SK-N-SH treated with all-trans-retinoic acid at 6 μM for 48 hours (cell line): ENCODE measurements around the gene NME7.
"Not testable (repeated sequence)": the region's sequence is repeated elsewhere in the genome, so short reads cannot be mapped to it uniquely, and the experiment has no call there.

ENCODE experiments used
- ATAC-seq: fragments of 200-7000 bp; cut with Tn5 transposase; 3 replicates; pipeline ENCODE4 v1.9.1; 2020; ENCODE audit warnings: mild to moderate bottlenecking, moderate library complexity
- ARNTL ChIP-seq: fragments of 450-650 bp; formaldehyde crosslinking; IDR thresholded peaks from 2 replicates; pipeline ENCODE4 v1.5.0; 2020; ENCODE audit warnings: low read depth, mild to moderate bottlenecking, moderate library complexity, borderline replicate concordance
- BACH2 ChIP-seq: fragments of 250-450 bp; sonication (Bioruptor Pico); IDR thresholded peaks from 2 replicates; pipeline ENCODE4 v1.9.0; 2021; ENCODE audit warnings: mild to moderate bottlenecking, borderline replicate concordance
- CSDC2 ChIP-seq: fragments of 250-450 bp; sonication (Bioruptor Pico); IDR thresholded peaks from 2 replicates; pipeline ENCODE4 v1.5.0; 2020; ENCODE audit warnings: mild to moderate bottlenecking, moderate library complexity
- ESRRG ChIP-seq: fragments of 250-450 bp; sonication (Bioruptor Pico); IDR thresholded peaks from 2 replicates; pipeline ENCODE4 v1.6.1; 2021; ENCODE audit warnings: mild to moderate bottlenecking
- GLIS3 ChIP-seq: fragments of 250-450 bp; sonication (Bioruptor Pico); IDR thresholded peaks from 2 replicates; pipeline ENCODE4 v1.5.0; 2020; ENCODE audit warnings: mild to moderate bottlenecking, moderate library complexity
- OSR1 ChIP-seq: fragments of 250-450 bp; sonication (Bioruptor Pico); IDR thresholded peaks from 2 replicates; pipeline ENCODE4 v1.8.0; 2022; ENCODE audit warnings: moderate library complexity, mild to moderate bottlenecking, inconsistent platforms
- PPARA ChIP-seq: fragments of 250-450 bp; sonication (Bioruptor Pico); IDR thresholded peaks from 2 replicates; pipeline ENCODE4 v1.5.0; 2020; ENCODE audit warnings: mild to moderate bottlenecking, borderline replicate concordance
- RARB ChIP-seq: fragments of 250-450 bp; sonication (Bioruptor Pico); IDR thresholded peaks from 2 replicates; pipeline ENCODE4 v1.8.0; 2021; ENCODE audit warnings: mild to moderate bottlenecking, moderate library complexity
- SNAI2 ChIP-seq: fragments of 250-450 bp; sonication (Bioruptor Pico); IDR thresholded peaks from 2 replicates; pipeline ENCODE4 v1.5.0; 2020; ENCODE audit warnings: mild to moderate bottlenecking, moderate library complexity
- TCF4 ChIP-seq: fragments of 250-450 bp; sonication (Bioruptor Pico); IDR thresholded peaks from 2 replicates; pipeline ENCODE4 v1.8.0; 2021; ENCODE audit warnings: mild to moderate bottlenecking, moderate library complexity, borderline replicate concordance
- TOX ChIP-seq: fragments of 250-450 bp; sonication (Bioruptor Pico); IDR thresholded peaks from 2 replicates; pipeline ENCODE4 v1.8.0; 2021; ENCODE audit warnings: mild to moderate bottlenecking, moderate library complexity, borderline replicate concordance
- ZC3H10 ChIP-seq: fragments of 250-450 bp; sonication (Bioruptor Pico); IDR thresholded peaks from 2 replicates; pipeline ENCODE4 v1.5.1; 2021; ENCODE audit warnings: mild to moderate bottlenecking, moderate library complexity
- ZFP30 ChIP-seq: fragments of 450-650 bp; formaldehyde crosslinking; IDR thresholded peaks from 2 replicates; pipeline ENCODE4 v1.5.0; 2022; ENCODE audit warnings: mild to moderate bottlenecking, moderate library complexity
- ZNF70 ChIP-seq: fragments of 450-650 bp; formaldehyde crosslinking; IDR thresholded peaks from 2 replicates; pipeline ENCODE4 v1.5.0; 2020; ENCODE audit warnings: mild to moderate bottlenecking, moderate library complexity
- TF ChIP-seq, protein P1 (sequence below): fragments of 250-450 bp; sonication (Bioruptor Pico); IDR thresholded peaks from 2 replicates; pipeline ENCODE4 v1.8.0; 2021; ENCODE audit warnings: low read depth, mild to moderate bottlenecking, moderate library complexity, borderline replicate concordance
- TF ChIP-seq, protein P2 (sequence below): fragments of 250-450 bp; sonication (Bioruptor Pico); IDR thresholded peaks from 2 replicates; pipeline ENCODE4 v1.5.1; 2020; ENCODE audit warnings: low read depth, mild to moderate bottlenecking, moderate library complexity
- TF ChIP-seq, protein P3 (sequence below): fragments of 250-450 bp; sonication (Bioruptor Pico); IDR thresholded peaks from 2 replicates; pipeline ENCODE4 v1.8.0; 2020; ENCODE audit warnings: mild to moderate bottlenecking, moderate library complexity, borderline replicate concordance

Gene NME7

DNA sequence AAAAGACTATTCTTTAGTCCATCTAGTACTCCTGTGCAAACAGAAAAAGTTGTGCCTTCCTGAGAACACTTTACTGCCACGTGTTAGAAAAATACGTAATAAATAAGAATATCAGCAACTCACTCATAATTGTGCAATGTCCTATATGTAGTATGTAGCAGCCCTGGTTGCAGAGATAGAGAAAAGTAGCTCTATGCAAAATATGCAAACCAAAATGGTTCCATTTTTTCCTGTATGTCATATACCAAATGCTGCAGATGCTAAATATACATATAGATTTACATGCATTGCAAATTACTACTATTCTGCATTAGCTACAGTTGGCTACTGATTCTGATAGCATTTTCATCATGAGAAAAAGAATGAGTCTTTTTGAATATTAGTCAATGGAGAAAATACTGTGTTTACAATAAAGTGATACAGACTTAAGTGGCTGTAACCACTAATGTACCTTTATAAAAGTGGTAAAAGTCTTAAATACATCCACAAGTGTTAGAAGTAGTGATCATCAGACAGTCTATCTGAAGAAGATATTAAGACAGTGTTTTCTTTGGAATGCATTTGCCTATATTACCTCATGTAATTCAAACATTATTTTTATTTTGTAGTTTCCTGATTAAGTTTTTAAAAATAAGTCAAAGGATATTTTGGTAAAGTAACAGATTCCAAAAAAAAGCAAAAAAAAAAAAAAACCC is 19.8 kb downstream of the NME7 start:
- TF ChIP-seq, protein P1, sequence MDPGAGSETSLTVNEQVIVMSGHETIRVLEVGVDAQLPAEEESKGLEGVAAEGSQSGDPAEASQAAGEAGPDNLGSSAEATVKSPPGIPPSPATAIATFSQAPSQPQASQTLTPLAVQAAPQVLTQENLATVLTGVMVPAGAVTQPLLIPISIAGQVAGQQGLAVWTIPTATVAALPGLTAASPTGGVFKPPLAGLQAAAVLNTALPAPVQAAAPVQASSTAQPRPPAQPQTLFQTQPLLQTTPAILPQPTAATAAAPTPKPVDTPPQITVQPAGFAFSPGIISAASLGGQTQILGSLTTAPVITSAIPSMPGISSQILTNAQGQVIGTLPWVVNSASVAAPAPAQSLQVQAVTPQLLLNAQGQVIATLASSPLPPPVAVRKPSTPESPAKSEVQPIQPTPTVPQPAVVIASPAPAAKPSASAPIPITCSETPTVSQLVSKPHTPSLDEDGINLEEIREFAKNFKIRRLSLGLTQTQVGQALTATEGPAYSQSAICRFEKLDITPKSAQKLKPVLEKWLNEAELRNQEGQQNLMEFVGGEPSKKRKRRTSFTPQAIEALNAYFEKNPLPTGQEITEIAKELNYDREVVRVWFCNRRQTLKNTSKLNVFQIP (CRISPR knock-in tag): no peak
- no peak for TF ChIP-seq SNAI2 (CRISPR knock-in tag)
- TF ChIP-seq ZFP30 (CRISPR knock-in tag): no peak
- no peak for TF ChIP-seq ZNF70
- TF ChIP-seq, protein P2, sequence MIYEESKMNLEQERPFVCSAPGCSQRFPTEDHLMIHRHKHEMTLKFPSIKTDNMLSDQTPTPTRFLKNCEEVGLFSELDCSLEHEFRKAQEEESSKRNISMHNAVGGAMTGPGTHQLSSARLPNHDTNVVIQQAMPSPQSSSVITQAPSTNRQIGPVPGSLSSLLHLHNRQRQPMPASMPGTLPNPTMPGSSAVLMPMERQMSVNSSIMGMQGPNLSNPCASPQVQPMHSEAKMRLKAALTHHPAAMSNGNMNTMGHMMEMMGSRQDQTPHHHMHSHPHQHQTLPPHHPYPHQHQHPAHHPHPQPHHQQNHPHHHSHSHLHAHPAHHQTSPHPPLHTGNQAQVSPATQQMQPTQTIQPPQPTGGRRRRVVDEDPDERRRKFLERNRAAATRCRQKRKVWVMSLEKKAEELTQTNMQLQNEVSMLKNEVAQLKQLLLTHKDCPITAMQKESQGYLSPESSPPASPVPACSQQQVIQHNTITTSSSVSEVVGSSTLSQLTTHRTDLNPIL (CRISPR knock-in tag): no peak
- TF ChIP-seq, protein P3, sequence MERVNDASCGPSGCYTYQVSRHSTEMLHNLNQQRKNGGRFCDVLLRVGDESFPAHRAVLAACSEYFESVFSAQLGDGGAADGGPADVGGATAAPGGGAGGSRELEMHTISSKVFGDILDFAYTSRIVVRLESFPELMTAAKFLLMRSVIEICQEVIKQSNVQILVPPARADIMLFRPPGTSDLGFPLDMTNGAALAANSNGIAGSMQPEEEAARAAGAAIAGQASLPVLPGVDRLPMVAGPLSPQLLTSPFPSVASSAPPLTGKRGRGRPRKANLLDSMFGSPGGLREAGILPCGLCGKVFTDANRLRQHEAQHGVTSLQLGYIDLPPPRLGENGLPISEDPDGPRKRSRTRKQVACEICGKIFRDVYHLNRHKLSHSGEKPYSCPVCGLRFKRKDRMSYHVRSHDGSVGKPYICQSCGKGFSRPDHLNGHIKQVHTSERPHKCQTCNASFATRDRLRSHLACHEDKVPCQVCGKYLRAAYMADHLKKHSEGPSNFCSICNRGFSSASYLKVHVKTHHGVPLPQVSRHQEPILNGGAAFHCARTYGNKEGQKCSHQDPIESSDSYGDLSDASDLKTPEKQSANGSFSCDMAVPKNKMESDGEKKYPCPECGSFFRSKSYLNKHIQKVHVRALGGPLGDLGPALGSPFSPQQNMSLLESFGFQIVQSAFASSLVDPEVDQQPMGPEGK (CRISPR knock-in tag): no peak
- no peak for TF ChIP-seq ESRRG (CRISPR knock-in tag)
- TF ChIP-seq RARB (CRISPR knock-in tag): no peak
- no peak for TF ChIP-seq TCF4
- ATAC-seq: no peak

DNA sequence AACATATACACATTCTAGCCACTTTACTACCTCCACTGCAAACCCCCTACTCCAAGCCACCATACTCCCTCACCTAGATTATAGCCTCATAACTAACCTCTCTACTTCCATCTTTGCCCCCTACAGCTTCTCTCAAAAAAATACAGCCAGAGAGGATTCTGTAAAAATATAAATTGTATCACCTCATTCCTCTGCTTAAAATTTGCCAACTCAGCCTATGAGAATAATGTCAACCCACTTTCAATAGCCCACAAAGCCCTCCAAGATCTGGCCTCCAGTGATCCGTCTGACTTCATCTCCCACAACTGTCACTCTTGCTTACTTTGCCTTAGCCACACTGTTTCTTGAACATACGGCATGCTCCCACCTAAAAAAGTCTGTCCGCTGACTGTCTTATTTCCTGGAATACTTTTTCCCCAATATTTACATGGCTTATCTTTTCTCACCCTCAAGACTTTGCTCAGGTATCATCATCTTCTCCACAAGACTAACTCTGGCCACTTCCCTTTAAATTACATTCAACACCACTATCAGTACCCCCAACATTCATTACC is 21.5 kb downstream of the NME7 start:
- no peak for ATAC-seq
- no peak for TF ChIP-seq CSDC2 (CRISPR knock-in tag)
- TF ChIP-seq BACH2 (CRISPR knock-in tag): no peak
- TF ChIP-seq ZC3H10 (CRISPR knock-in tag): no peak
- TF ChIP-seq, protein P1 (CRISPR knock-in tag): no peak
- TF ChIP-seq PPARA: no peak
- TF ChIP-seq GLIS3 (CRISPR knock-in tag): no peak
- no peak for TF ChIP-seq TOX (CRISPR knock-in tag)
- no peak for TF ChIP-seq ZNF70
- TF ChIP-seq, protein P2 (CRISPR knock-in tag): no peak
- TF ChIP-seq, protein P3 (CRISPR knock-in tag): no peak
- no peak for TF ChIP-seq OSR1 (CRISPR knock-in tag)
- no peak for TF ChIP-seq ARNTL (CRISPR knock-in tag)

DNA sequence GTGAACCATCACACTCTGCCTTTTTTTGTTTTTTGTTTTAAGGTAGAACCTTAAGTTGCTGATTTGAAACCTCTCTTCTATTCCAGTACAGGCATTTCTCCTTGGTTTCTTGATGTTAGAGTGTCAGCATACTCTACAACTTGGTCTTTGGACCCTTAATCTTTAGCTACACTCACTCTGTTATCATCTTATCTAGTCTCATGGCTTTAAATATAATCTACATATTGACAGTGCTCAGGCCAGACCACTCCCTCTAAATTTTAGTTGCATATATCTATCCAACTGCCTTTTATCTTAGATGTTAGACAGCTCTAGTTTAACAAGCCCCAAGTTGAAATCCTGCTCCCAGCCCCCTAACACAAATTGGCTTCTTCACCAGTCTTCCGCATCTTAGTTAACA is 22.1 kb downstream of the NME7 start:
- ATAC-seq: no peak
- TF ChIP-seq, protein P2 (CRISPR knock-in tag): no peak
- TF ChIP-seq ESRRG (CRISPR knock-in tag): no peak

DNA sequence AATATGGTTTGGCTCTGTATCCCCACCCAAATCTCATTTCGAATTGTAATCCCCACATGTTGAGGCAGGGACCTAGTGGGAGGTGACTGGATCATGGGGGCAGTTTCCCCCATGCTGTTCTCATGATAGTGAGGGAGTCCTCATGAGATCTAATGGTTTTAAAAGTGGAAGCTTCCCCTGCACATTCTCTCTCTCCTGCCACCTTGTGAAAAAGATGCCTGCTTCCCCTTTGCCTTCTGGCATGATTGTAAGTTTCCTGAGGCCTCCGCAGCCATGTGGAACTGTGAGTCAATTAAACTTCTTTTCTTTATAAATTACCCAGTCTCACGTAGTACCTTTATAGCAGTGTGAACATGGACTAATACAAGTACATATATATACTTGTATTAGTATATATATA is 25.5 kb downstream of the NME7 start:
- ATAC-seq: not testable (repeated sequence)
